MM.1S (cell line): ENCODE measurements around the gene LYRM4.

Experiments
- CTCF ChIP-seq: fragments of 300-600 bp; sonication (generic); IDR thresholded peaks from 2 replicates; pipeline ENCODE4 v1.5.1; 2016; ENCODE audit warnings: antibody characterized with exemption, low read length, mixed read lengths
- EZH2 ChIP-seq: fragments of 300-600 bp; sonication (generic); optimal IDR thresholded peaks from 2 replicates; pipeline ENCODE3; 2017; ENCODE audit warnings: low read depth, mild to moderate bottlenecking, antibody characterized with exemption, low read length, mixed read lengths
- EZH2phosphoT487 ChIP-seq: fragments of 300-600 bp; sonication (generic); IDR thresholded peaks from 2 replicates; pipeline ENCODE4 v1.6.1; 2018; ENCODE audit warnings: antibody characterized with exemption, low read length

GRCh38 chr6:5237805-5238204 lies 22.9 kb downstream of the LYRM4 start:
- TF ChIP-seq EZH2phosphoT487 (no peak), CTCF (no peak), EZH2 (no peak)
